Caki2 (cell line): ENCODE results near the gene TNPO2. TPM values are rescaled to one million over a fixed set of nuclear protein-coding genes. Genes with fewer than 3 reads are reported as not detected.
"Not testable (repeated sequence)": the region's sequence is repeated elsewhere in the genome, so short reads cannot be mapped to it uniquely, and the experiment has no call there.

Source experiments
- DNase-seq: peaks from one replicate; pipeline ENCODE4 v3.0.0-alpha.2; 2015; ENCODE audit warnings: low read depth
- in situ Hi-C: cut with HindIII; loops from 2 replicates; pipeline ENCODE4 v1.10.0; 2016; ENCODE audit warnings: low sequenced_read_pairs, low pct_unique_long_range_greater_than_20kb, mixed read lengths
- total RNA-seq: library from RNA; depleted of rRNA; stranded (reverse); fragments of >200 nt; shearing (Covaris generic); gene quantifications from 2 replicates; pipeline ENCODE4 v1.2.3, GENCODE V29; 2014; ENCODE audit warnings: low replicate concordance

TNPO2 gene
- total RNA-seq, 1 experiment from 2014 or later = 39.7 TPM

GRCh38 chr19:12715102-12715501, 8.6 kb downstream of the TNPO2 start:
- DNase-seq = no peak
- in situ Hi-C loops = no loop called here

DNA sequence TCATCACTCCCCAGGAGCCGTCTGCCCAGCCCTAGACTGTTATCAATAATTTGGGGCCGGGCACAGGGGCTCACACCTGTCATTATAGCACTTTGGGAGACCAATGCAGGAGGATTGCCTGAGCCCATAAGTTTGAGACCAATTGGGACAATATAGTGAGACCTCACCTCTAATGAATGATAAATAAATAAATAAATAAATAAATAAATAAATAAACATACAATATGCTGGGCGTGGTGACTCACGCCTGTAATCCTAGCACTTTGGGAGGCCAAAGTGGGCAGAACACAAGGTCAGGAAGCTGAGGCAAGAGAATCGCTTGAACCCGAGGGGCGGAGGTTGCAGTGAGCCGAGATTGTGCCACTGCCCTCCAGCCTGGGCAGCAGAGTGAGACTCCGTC, 10.4 kb downstream of the TNPO2 start:
- in situ Hi-C loops, DNase-seq: not testable (repeated sequence)

GRCh38 chr19:12712077-12712476, 11.7 kb downstream of the TNPO2 start:
- peak; percentile 21 for DNase-seq
- in situ Hi-C loops = not testable (repeated sequence)

- in situ Hi-C loops = no loop called here
- no peak for DNase-seq
These were observed 12.5 kb downstream of the TNPO2 start for GRCh38 chr19:12711187-12711586.

DNA sequence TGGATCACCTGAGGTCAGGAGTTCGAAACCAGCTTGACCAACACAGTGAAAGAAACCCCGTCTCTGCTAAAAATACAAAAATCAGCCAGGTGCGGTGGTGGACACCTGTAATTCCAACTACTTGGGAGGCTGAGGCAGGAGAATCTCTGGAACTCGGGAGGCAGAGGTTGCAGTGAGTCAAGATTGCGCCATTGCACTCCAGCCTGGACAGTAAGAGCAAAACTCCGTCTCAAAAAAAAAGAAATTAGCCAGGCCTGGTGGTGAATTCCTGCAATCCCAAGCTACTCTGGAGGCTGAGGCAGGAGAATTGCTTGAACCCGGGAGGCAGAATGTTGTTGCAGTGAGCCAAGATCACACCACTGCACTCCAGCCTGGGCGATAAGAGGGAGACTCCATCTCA, 15.1 kb downstream of the TNPO2 start:
- DNase-seq = no peak
- in situ Hi-C loops = no loop called here

- no peak for DNase-seq
- in situ Hi-C loops = no loop called here
These were observed 17.4 kb downstream of the TNPO2 start for GRCh38 chr19:12706332-12706718.

DNA sequence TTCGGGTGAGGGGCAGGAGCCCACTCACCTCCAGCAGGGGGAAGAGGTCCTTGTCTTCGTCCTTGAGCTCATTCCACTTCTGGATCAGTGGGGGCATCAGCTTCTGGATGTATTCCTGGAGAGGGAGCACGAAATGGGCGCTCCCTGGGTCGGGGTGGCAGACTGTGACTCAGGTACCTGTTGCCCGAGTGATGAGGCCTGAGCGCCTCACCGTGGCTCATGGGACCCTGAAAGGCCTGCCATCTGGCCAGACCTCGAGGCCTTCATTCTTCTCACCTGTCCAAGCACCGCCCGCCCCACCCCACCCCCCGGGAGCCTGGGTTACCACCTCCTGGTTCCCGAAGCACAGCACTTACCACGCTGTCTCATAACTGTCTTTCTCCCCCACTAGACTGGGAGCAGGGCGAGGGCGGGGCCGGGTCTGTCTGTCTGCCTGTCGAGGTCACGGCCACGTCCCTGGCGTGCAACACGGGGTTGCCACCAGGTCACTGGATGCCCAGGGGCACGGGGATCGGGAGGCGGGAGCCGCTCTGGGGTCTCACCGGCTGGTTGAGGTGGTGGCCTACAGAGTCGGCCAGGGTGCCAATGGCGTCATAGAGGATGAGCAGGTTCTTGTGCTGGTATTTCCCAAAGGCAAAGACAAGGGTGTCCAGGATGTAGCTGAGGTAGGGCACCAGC, 17.9 kb downstream of the TNPO2 start:
- in situ Hi-C loops = no loop called here
- no peak for DNase-seq

DNA sequence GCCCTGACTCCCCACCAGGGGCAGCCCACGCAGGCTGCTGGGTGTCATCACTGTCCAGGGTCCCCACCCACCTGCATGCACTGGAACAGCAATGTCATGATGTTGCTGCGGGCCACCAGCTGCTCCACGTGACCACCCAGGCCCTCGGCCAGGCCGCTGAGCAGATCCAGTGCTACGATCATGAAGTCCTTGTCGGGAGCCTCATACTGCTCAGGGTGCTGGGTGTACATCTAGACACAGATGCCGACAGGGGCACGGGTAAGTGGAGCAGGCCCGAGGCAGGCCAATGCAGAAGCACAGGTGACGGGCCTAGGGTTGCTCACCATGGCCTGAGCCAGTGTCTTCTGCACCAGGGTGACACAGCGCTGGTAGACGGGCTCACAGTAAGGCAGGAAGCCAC, 18.6 kb downstream of the TNPO2 start:
- in situ Hi-C loops = no loop called here
- DNase-seq = no peak

DNA sequence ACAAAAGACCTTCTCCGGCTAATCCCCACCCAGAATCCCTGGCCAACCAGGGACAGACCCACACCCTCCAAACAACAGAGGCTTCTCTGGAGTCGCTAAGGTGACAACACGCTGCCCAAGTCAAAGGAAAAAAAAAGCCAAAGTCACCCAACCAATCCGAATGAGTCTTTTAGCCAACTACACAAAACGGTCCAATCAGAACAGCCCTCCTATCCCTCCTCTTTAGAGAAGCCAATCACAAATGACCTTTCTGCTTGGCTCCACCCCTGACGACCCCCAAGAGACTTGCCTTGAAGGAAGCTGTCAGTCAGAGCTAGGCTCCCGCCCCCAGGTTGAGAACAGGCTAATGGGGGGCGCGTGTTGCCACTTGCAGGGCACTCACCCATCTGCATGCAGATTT, 20.7 kb downstream of the TNPO2 start:
- peak; percentile 88 for DNase-seq
- in situ Hi-C loops = no loop called here

GRCh38 chr19:12701596-12702282, 22.0 kb downstream of the TNPO2 start:
- no peak for DNase-seq
- in situ Hi-C loops = no loop called here

GRCh38 chr19:12698138-12698537, 25.6 kb downstream of the TNPO2 start:
- DNase-seq = no peak
- in situ Hi-C loops = no loop called here

GRCh38 chr19:12697425-12697824, 26.3 kb downstream of the TNPO2 start:
- DNase-seq, in situ Hi-C loops: not testable (repeated sequence)

GRCh38 chr19:12696366-12697335, 27.1 kb downstream of the TNPO2 start, which contains the start of gene FBXW9:
Gene FBXW9 (minus strand): TSS chr19:12696631. CDS start chr19:12696581, 50 bp downstream.
- DNase-seq = peak; percentile 86
- in situ Hi-C loops = no loop called here

DNA sequence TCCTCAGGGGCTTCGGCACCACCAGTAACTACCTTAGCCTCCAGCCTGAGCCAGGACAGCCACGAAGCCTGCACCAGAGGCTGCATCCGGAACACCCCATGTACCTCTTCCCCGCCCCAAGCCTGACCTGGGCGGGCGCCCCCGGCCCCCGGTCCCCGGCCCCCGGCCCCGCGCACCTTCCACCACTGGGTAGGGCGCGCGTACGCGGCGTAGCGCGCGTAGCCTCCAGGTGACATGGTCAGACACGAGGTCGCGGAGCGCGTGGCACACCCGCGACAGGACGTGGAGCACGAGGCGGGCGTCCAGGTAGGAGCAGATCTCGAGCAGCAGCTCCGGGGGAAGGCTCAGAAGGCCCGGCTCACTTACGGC, 27.8 kb downstream of the TNPO2 start:
- DNase-seq = no peak
- in situ Hi-C loops = no loop called here

DNA sequence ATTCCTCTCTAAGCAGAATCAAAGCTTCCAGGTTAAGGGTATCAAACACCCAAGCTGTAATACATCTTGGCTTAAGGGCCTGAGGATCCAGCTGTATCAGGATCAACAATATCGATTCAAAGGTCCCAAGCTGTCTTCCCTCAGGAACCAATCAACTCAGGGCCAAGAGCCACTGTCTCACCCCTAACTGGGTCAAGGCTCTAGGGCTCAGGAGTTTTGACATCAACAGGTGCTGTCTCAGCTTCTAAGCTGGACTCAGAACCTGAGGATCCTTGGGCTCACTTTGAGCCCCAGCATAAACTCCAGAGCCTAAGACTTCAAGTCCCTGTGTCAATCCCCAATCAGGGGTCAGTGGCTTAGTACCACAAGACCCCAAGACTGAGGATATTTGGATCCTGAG, 28.2 kb downstream of the TNPO2 start:
- in situ Hi-C loops = no loop called here
- no peak for DNase-seq

DNA sequence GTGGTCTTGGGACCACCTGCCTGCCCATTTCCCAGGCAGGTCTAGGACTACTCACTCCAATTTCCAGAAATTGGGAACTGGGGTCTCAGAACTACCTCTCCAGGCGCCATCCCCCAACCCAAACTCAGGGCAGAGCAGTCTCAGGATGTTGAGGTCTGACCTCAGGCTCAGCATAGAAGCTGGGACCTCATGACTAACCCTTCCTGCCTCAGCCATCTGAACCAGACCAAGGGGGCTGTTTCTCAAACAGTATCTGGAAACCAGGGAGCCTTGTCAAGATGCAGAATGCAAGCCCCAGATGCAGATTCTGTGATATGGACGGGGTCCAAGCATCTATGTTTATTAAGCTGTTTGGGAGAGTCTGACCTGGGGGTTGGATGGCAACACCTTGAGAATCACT, 28.6 kb downstream of the TNPO2 start:
- no peak for DNase-seq
- in situ Hi-C loops = no loop called here

DNA sequence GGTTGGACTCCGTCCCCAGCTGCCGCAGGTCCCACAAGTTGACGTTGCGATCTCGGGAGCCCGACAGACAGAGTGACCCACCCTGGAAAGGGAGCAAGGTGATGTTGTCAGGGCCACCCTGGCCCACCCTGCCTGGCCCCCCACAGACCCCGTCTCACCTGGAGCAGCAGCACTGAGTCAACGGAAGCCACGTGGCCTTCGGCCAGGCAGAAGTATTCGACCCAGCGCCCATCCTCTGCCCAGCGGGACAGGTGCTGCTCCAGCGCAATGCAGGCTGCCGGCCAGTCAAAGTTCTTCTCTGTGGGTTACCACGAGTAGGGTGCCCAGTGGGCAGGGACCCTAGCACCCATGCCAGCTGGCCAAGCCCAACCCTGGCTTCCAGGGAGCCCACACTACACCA, 29.1 kb downstream of the TNPO2 start:
- DNase-seq = no peak
- in situ Hi-C loops = no loop called here

DNA sequence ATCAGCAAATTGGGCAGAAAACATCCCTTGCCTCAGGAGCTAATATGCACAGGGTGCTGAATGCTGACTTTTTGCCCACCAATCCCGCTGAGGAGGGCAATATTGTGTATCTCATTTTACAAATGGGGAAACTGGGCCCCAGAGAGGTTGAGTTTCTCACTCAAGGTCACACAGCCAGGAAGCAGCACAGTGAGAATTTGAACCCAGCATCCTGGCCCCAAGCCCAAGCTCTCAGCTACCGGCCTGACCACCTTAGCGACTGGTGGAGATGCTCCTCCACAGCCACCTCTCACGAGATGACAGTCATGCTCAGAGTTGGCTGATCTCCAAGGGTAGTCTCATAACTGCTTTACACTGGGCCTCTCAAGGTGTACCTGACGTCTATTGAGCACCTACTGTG, 30.8 kb downstream of the TNPO2 start:
- no peak for DNase-seq
- in situ Hi-C loops = no loop called here
